PC-3 (cell line): ENCODE results near the gene PLA2G4F. TPM values are rescaled to one million over a fixed set of nuclear protein-coding genes. Genes with fewer than 3 reads are reported as not detected.

Experiments
- ATAC-seq: fragments of 200-7000 bp; cut with Tn5 transposase; 2 replicates; pipeline ENCODE4 v1.9.1; 2020; ENCODE audit warnings: mild to moderate bottlenecking, moderate library complexity
- BruUV-seq: library from RNA; stranded (reverse); fragments of 400-500 nt; replicated peaks from 2 replicates; lab custom pipeline; 2021; lab: Mats Ljungman, UMichigan
- CTCF ChIA-PET: fragments of 300-600 bp; sonication (Branson Sonifier 250); formaldehyde crosslinking; loops from one replicate; lab custom pipeline; 2022; ENCODE audit warnings: antibody characterized with exemption; lab: Charles Lee
- POLR2A ChIA-PET: fragments of 300-600 bp; sonication (Branson Sonifier 250); formaldehyde crosslinking; loops from one replicate; lab custom pipeline; 2022; ENCODE audit warnings: antibody characterized with exemption; ENCODE audit not compliant: unreplicated experiment; lab: Charles Lee
- DNase-seq: peaks from one replicate; pipeline ENCODE4 v3.0.0-alpha.2; 2015
- H2AFZ ChIP-seq: fragments of 300-600 bp; sonication (generic); 2 replicates; pipeline ENCODE4 v1.6.0; 2016; ENCODE audit warnings: antibody characterized with exemption, low read length
- H3F3A ChIP-seq: fragments of 300-600 bp; sonication (generic); one replicate; pipeline ENCODE4 v1.6.0; 2017; ENCODE audit warnings: antibody characterized with exemption, low read length, control low read depth, mild to moderate bottlenecking; ENCODE audit not compliant: unreplicated experiment
- H3K27ac ChIP-seq: fragments of 300-600 bp; sonication (generic); 2 replicates; pipeline ENCODE4 v1.5.1; 2016; ENCODE audit warnings: mild to moderate bottlenecking, low read length
- H3K27me3 ChIP-seq: fragments of 300-600 bp; sonication (generic); 2 replicates; pipeline ENCODE4 v1.6.1; 2016; ENCODE audit warnings: low read length, mixed read lengths
- H3K36me3 ChIP-seq: fragments of 300-600 bp; sonication (generic); 2 replicates; pipeline ENCODE4 v1.6.1; 2016; ENCODE audit warnings: low read depth, mixed run types, low read length, mixed read lengths
- H3K4me1 ChIP-seq: fragments of 300-600 bp; sonication (generic); 2 replicates; pipeline ENCODE4 v1.5.1; 2016; ENCODE audit warnings: low read length; ENCODE audit not compliant: insufficient read depth
- H3K4me2 ChIP-seq: fragments of 300-600 bp; sonication (generic); 2 replicates; pipeline ENCODE4 v1.6.0; 2016; ENCODE audit warnings: low read length
- H3K4me3 ChIP-seq: fragments of 300-600 bp; sonication (generic); 2 replicates; pipeline ENCODE4 v1.5.1; 2016; ENCODE audit warnings: mild to moderate bottlenecking, low read length, mixed read lengths
- H3K79me2 ChIP-seq: fragments of 300-600 bp; sonication (generic); 2 replicates; pipeline ENCODE4 v1.6.1; 2017; ENCODE audit warnings: low read length, mixed read lengths
- H3K9ac ChIP-seq: fragments of 300-600 bp; sonication (generic); 2 replicates; pipeline ENCODE4 v1.6.0; 2016; ENCODE audit warnings: mild to moderate bottlenecking, low read length
- H3K9me2 ChIP-seq: fragments of 300-600 bp; sonication (generic); replicated peaks from 2 replicates; pipeline ENCODE4 v1.6.1; 2016; ENCODE audit warnings: mixed run types, low read length, mixed read lengths
- H3K9me3 ChIP-seq: fragments of 300-600 bp; sonication (generic); 2 replicates; pipeline ENCODE4 v1.6.1; 2016; ENCODE audit warnings: low read length, mixed read lengths
- H4K20me1 ChIP-seq: fragments of 300-600 bp; sonication (generic); 2 replicates; pipeline ENCODE4 v1.6.1; 2016; ENCODE audit warnings: low read length, mixed read lengths
- EZH2 ChIP-seq: fragments of 300-600 bp; sonication (generic); IDR thresholded peaks from one replicate; pipeline ENCODE4 v1.6.1; 2017; ENCODE audit warnings: antibody characterized with exemption, mild to moderate bottlenecking, low read length; ENCODE audit not compliant: unreplicated experiment
- EZH2phosphoT487 ChIP-seq: fragments of 300-600 bp; sonication (generic); IDR thresholded peaks from 2 replicates; pipeline ENCODE4 v1.6.1; 2018; ENCODE audit warnings: mild to moderate bottlenecking, antibody characterized with exemption, low read length, borderline replicate concordance
- intact Hi-C: fragments of 100-400 bp; cut with micrococcal nuclease; formaldehyde crosslinking; loops from 2 replicates; pipeline ENCODE4 v1.9.0; 2023
- total RNA-seq: library from RNA; depleted of rRNA; stranded (reverse); fragments of >200 nt; gene quantifications from 2 replicates; pipeline ENCODE4 v1.2.3, GENCODE V29; 2014
- TF ChIP-seq, protein P1 (sequence below): fragments of 300-600 bp; sonication (generic); conservative IDR thresholded peaks from 2 replicates; pipeline ENCODE4 v1.5.1; 2017; ENCODE audit warnings: antibody characterized with exemption, low read depth, mild to moderate bottlenecking, low read length

The PLA2G4F gene
- total RNA-seq, 1 experiment from 2014 or later, result 5.8 TPM

- DNase-seq, result no peak
- no peak for ATAC-seq
- Histone ChIP-seq H3K27ac (no peak overlapping the region), H4K20me1 (no peaks in the 10 kb centered on the region), H3K36me3 (no peaks in the 10 kb centered on the region), H3K27me3 (no peaks in the 10 kb centered on the region), H3K79me2 (no peaks in the 10 kb centered on the region), H3F3A (no peaks in the 10 kb centered on the region), H3K9me2 (no peaks in the 10 kb centered on the region), H3K4me1 (peaks cover 17% of the 10 kb centered on the region), H3K4me3 (no peak overlapping the region), H3K9ac (no peak overlapping the region), H2AFZ (no peak overlapping the region), H3K9me3 (no peaks in the 10 kb centered on the region), H3K4me2 (no peak overlapping the region)
- BruUV-seq, result no TSS peak
- ChIA-PET POLR2A (no interaction called here), CTCF (interaction anchor here (0.9 kb wide), 2 partner anchors 54 to 149 kb away, joined by 3 to 4 read pairs; no protein-coding TSS in a partner anchor)
- TF ChIP-seq, protein P1, sequence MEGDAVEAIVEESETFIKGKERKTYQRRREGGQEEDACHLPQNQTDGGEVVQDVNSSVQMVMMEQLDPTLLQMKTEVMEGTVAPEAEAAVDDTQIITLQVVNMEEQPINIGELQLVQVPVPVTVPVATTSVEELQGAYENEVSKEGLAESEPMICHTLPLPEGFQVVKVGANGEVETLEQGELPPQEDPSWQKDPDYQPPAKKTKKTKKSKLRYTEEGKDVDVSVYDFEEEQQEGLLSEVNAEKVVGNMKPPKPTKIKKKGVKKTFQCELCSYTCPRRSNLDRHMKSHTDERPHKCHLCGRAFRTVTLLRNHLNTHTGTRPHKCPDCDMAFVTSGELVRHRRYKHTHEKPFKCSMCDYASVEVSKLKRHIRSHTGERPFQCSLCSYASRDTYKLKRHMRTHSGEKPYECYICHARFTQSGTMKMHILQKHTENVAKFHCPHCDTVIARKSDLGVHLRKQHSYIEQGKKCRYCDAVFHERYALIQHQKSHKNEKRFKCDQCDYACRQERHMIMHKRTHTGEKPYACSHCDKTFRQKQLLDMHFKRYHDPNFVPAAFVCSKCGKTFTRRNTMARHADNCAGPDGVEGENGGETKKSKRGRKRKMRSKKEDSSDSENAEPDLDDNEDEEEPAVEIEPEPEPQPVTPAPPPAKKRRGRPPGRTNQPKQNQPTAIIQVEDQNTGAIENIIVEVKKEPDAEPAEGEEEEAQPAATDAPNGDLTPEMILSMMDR, result no peak
- TF ChIP-seq EZH2phosphoT487, result no peak
- intact Hi-C loops, result no loop called here
These were observed 17.5 kb downstream of the PLA2G4F start for GRCh38 chr15:42138968-42139386.

- no peak for DNase-seq
- ChIA-PET POLR2A (no interaction called here), CTCF (interaction anchor here (0.9 kb wide), 1 partner anchor 54 kb away, joined by 4 read pairs; no protein-coding TSS in a partner anchor)
- Histone ChIP-seq H3K27me3 (no peaks in the 10 kb centered on the region), H3K79me2 (no peaks in the 10 kb centered on the region), H3K9me2 (no peaks in the 10 kb centered on the region), H3K4me2 (no peak overlapping the region), H3K4me1 (peaks cover 17% of the 10 kb centered on the region), H3K9ac (no peak overlapping the region), H3K36me3 (no peaks in the 10 kb centered on the region), H3K4me3 (no peak overlapping the region), H3K9me3 (no peaks in the 10 kb centered on the region), H3F3A (no peaks in the 10 kb centered on the region), H2AFZ (no peak overlapping the region), H3K27ac (no peak overlapping the region), H4K20me1 (no peaks in the 10 kb centered on the region)
- TF ChIP-seq EZH2 (no peak), EZH2phosphoT487 (no peak)
- TF ChIP-seq, protein P1, result no peak
- BruUV-seq, result no TSS peak
- no peak for ATAC-seq
- intact Hi-C loops, result no loop called here
These were observed 18.0 kb downstream of the PLA2G4F start for GRCh38 chr15:42138411-42138810.

DNA sequence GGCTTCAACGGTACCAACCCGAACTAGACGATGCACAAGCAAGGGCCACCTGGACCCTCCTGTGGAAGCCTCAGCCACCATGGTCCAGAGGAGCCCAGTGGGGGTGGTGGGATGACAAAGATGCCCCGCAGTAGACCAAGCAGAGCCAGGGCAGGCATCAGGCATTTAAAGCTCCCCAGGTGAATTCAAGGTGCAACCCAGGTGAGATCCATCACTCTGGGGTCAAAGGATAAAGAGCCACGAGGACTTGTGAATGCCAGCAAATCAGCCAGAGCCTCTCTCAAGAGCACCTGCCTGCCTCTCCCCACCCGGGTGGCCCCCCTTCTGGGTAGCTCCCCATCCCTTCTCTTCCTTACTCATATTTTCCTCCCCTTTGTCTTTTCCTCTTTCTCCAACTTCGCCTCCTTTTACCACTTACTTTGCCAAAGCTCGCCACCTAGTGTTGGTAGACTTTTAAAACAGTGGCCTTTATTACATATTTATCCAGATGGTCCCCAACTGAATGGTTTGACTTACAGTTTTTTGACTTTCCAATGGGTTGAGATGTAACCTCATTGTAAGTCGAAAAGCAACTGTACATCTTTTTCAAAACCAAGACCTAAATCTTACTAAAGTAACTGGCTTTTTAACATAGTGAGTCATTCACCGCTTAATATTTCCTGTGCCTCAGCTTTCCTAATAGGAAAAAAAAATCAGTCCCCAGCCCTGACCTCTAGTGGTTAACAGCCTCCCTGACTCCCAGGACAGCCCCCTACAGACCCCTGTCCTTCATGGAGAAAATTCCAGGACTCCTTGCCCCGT, 18.8 kb downstream of the PLA2G4F start:
- intact Hi-C loops, result loop anchor here (1.0 kb wide), 2 partner anchors 71 to 146 kb away; no protein-coding TSS in a partner anchor
- H3K4me3 ChIP-seq, result no peak overlapping the region
- DNase-seq, result peak; percentile 81
- H3K4me1 ChIP-seq, result peaks cover 17% of the 10 kb centered on the region
- H3K4me2 ChIP-seq, result no peak overlapping the region
- ATAC-seq, result peak; percentile 50
- TF ChIP-seq, protein P1, result peak; percentile 88
- no peak for TF ChIP-seq EZH2
- H3K27ac ChIP-seq, result no peak overlapping the region
- H3K9me3 ChIP-seq, result no peaks in the 10 kb centered on the region
- no peak overlapping the region for H3K9ac ChIP-seq
- no peaks in the 10 kb centered on the region for H3K36me3 ChIP-seq
- no TSS peak for BruUV-seq
- no peaks in the 10 kb centered on the region for H3K27me3 ChIP-seq
- no peaks in the 10 kb centered on the region for H4K20me1 ChIP-seq
- POLR2A ChIA-PET, result interaction anchor here (0.6 kb wide), 1 partner anchor 165 kb away, joined by 3 read pairs; no protein-coding TSS in a partner anchor
- CTCF ChIA-PET, result interaction anchor here (0.9 to 1.1 kb wide), 2 partner anchors 53 to 267 kb away, joined by 3 to 8 read pairs; no protein-coding TSS in a partner anchor
- H3K79me2 ChIP-seq, result no peaks in the 10 kb centered on the region
- H3K9me2 ChIP-seq, result no peaks in the 10 kb centered on the region
- no peak overlapping the region for H2AFZ ChIP-seq
- H3F3A ChIP-seq, result no peaks in the 10 kb centered on the region
